ENCODE data around the gene PGAP1. TPM values are rescaled to one million over a fixed set of nuclear protein-coding genes. Genes with fewer than 3 reads are reported as not detected.

The PGAP1 gene
- polyA plus RNA-seq, 1 donor from 2014 or later = 0.56 TPM

DNA sequence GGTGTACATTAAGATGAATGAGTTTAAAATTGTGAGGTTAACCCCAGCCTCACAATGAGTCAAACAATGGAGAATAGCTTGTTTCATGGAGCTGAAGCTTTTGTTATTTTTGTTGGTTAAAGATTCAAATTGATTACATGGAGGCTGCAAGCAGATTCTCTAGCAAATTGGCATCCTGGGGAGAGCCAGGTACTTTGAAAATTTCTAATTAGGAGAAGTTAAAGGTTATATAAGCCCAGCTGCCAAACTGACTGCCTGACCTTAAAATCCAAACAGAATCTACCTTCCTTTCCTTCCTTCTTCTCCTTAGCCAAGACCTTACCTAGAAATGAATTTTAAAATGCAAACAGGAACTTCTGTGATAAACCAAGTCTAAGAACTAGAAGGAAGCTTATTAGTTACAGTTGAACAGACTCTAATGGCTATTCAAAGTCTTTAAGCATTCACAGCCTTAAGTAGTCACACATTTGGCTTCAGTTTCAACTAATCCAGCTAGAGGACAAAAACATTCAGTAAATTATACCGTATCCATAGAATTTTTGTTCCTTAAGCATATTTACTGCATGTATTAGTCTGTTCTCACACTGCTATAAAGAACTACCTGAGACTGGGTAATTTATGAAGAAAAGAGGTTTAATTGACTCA, 31.5 kb upstream of the PGAP1 start:
- Mint-ChIP-seq H3K36me3 (no peaks in the 10 kb centered on the region), H3K4me1 (peaks cover 0 to 2% (median 0%) of the 10 kb centered on the region in 3 donors), H3K4me3 (no peak overlapping the region), H3K9me3 (no peaks in the 10 kb centered on the region), H3K27me3 (no peaks in the 10 kb centered on the region), H3K27ac (no peak overlapping the region)

DNA sequence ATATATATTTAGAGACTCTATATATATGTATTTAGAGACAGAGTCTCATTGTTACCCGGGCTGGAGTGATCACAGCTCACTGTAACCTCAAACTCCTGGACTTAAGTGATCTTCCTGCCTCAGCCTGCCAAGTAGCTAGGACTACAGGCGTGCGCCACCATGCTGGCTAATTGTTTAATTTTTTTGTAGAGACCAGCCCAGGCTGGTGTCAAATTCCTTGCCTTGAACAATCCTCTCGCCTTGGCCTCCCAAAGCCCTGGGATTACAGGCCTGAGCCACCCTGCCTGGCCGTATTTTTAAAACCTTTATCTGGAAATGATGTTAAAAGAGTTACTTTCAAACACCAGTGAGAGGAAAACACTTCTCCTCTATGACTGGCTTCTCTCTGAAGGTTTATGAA, 30.9 kb upstream of the PGAP1 start:
- H3K9me3 Mint-ChIP-seq = no peaks in the 10 kb centered on the region
- H3K27me3 Mint-ChIP-seq = no peaks in the 10 kb centered on the region
- H3K27ac Mint-ChIP-seq = no peak overlapping the region
- no peaks in the 10 kb centered on the region for H3K36me3 Mint-ChIP-seq
- no peak overlapping the region for H3K4me3 Mint-ChIP-seq
- peaks cover 0 to 2% (median 0%) of the 10 kb centered on the region in 3 donors for H3K4me1 Mint-ChIP-seq

DNA sequence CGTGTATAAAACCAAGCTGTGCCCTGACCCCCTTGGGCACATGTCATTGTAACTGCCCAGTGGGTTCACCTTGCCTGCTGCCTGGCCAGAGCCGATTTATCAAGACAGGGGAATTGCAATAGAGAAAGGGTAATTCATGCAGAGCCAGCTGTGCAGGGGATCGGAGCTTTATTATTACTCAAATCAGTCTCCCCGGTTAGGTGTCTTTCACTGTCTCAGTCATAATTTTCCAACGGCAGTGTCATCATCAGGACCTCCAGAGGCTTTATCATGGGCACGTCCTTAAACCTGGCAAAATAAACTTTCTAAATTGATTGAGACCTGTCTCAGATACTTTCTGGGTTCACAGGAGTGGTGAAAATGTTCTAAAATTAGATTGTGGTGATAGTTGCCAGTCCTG, 29.6 kb upstream of the PGAP1 start:
- Mint-ChIP-seq H3K36me3 (no peaks in the 10 kb centered on the region), H3K27ac (no peak overlapping the region), H3K27me3 (peaks cover 4% of the 10 kb centered on the region), H3K9me3 (no peaks in the 10 kb centered on the region), H3K4me3 (no peak overlapping the region), H3K4me1 (no peaks in the 10 kb centered on the region)

DNA sequence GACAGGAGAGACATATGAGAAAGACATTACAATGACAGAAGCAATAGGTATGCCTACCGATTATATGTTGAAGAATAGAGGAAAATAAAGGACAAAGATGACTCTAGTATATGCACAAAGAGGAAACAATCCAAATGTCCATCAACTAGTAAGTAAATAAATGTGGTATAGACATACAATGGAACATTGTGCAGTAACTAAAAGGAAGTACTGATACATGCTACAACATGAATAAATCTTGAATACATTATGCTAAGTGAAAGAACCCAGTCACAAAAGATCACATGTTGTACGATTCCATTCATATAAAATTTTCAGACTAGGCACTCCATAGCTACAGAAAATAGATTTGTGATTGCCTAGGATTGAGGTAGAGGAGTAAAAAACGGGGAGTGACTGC, 28.5 kb upstream of the PGAP1 start:
- Mint-ChIP-seq H3K36me3 (no peaks in the 10 kb centered on the region), H3K4me1 (no peaks in the 10 kb centered on the region), H3K4me3 (no peak overlapping the region), H3K9me3 (no peaks in the 10 kb centered on the region), H3K27me3 (peaks cover 4% of the 10 kb centered on the region), H3K27ac (no peak overlapping the region)

DNA sequence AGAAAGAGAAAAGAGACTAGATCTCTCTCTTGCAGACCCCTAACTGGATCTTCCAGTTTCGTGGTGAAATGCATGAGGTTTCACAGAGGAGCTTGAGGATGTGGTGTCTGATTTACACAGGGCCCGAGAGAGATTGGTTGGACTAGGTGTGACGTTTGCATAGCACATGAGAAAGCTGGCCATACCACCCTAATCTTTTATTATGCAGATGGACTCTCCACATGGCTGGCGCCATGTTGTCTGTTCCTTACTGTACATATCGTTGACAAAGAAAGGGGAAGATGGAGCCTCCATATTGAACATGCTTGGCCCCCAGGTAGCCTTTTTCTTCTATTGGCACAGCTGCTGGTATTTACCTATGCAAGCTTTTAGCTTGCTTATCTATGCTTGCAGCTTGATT, 27.5 kb upstream of the PGAP1 start:
- Mint-ChIP-seq H3K9me3 (no peaks in the 10 kb centered on the region), H3K27me3 (peaks cover 4% of the 10 kb centered on the region), H3K4me3 (no peak overlapping the region), H3K4me1 (no peaks in the 10 kb centered on the region), H3K36me3 (no peaks in the 10 kb centered on the region), H3K27ac (no peak overlapping the region)

DNA sequence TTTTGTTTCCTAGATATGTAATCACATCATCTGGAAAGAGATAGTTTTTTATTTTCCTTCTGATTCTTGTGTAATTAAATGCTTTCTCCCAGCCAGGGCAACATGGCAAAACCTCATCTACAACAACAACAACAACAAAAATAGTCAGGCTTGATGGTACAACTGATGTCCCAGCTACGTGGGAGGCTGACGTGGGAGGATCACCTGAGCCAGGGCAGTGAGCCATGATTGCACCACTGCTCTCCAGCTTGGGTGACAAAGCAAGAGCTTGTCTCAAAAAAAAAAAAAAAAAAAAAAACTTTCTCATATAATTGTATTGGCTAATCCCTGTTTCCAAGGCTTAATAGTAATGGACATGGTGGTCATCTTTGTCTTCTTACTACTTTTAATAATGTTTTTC, 26.4 kb upstream of the PGAP1 start:
- no peak overlapping the region for H3K27ac Mint-ChIP-seq
- no peak overlapping the region for H3K4me3 Mint-ChIP-seq
- H3K4me1 Mint-ChIP-seq = no peaks in the 10 kb centered on the region
- no peaks in the 10 kb centered on the region for H3K9me3 Mint-ChIP-seq
- peaks cover 4% of the 10 kb centered on the region for H3K27me3 Mint-ChIP-seq
- peaks cover 4% of the 10 kb centered on the region for H3K36me3 Mint-ChIP-seq

DNA sequence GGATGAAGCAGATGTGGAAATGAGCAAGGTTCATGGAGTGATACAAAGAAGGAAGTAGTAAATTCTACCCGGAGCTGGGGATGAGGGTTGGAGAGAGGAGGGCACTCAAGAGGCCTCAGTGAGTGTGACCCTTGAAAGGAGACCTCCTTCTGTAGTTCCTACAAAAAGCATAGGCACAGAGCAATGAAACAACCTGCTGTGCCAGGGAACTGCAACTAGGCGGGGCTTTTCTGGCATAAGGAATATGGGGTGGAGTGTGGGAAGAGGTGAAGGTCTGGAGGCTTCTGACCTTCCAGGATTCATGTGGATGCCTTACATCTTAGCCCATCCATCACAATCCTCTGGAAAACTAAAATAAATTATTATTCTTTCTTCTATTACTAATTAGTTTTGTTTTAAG, 25.5 kb upstream of the PGAP1 start:
- H3K9me3 Mint-ChIP-seq = no peaks in the 10 kb centered on the region
- peaks cover 4% of the 10 kb centered on the region for H3K27me3 Mint-ChIP-seq
- peaks cover 4% of the 10 kb centered on the region for H3K36me3 Mint-ChIP-seq
- H3K4me1 Mint-ChIP-seq = no peaks in the 10 kb centered on the region
- H3K4me3 Mint-ChIP-seq = no peak overlapping the region
- H3K27ac Mint-ChIP-seq = no peak overlapping the region

DNA sequence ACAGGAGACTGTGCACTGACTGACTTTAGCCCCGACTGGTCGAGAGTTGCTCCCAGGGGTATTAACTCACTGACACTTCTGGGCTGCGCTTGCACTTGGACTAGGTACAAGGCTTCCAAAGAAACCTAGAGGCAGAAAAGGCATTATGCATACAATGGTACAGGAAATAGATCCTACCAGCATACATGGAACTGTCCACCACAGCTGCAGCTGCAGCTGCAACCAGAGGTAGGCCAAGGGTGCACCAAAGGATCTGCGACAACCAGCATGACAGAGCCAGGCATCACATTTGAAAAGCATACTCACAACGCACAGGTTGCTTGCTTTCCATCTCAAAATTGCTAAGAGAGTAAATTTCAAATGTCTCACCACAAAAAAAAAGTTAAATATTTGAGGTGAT, 22.6 kb upstream of the PGAP1 start:
- H3K27ac Mint-ChIP-seq = no peak overlapping the region

DNA sequence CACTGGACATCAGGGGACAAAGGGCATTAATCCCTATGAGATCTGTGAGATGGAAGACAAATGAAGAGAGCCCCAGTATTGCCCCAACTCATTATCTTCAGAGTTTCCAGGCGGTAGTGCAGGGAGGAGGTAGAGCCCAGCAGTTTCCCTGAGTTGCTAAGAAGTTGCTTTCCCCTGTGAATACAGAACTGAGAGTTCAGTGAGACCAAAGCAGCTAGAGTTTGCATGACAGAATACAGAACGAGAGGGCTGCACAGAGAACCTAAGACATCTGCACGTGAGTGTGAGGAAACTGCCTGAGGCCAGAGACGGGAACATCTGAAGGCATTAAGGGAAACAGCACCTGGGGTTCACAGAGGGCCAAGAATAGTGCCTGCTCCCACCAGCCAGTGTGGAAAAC, 18.1 kb upstream of the PGAP1 start:
- H3K27ac Mint-ChIP-seq = no peak overlapping the region
- H3K4me3 Mint-ChIP-seq = no peak overlapping the region
- H3K36me3 Mint-ChIP-seq = peaks cover 4% of the 10 kb centered on the region
- no peaks in the 10 kb centered on the region for H3K4me1 Mint-ChIP-seq
- H3K9me3 Mint-ChIP-seq = no peaks in the 10 kb centered on the region
- H3K27me3 Mint-ChIP-seq = peaks cover 4% of the 10 kb centered on the region

More for the DNA sequence above, 22.6 kb upstream of the PGAP1 start:
- Mint-ChIP-seq H3K9me3 (no peaks in the 10 kb centered on the region), H3K4me1 (no peaks in the 10 kb centered on the region), H3K27me3 (peaks cover 7% of the 10 kb centered on the region), H3K4me3 (no peak overlapping the region), H3K36me3 (peaks cover 4% of the 10 kb centered on the region)

DNA sequence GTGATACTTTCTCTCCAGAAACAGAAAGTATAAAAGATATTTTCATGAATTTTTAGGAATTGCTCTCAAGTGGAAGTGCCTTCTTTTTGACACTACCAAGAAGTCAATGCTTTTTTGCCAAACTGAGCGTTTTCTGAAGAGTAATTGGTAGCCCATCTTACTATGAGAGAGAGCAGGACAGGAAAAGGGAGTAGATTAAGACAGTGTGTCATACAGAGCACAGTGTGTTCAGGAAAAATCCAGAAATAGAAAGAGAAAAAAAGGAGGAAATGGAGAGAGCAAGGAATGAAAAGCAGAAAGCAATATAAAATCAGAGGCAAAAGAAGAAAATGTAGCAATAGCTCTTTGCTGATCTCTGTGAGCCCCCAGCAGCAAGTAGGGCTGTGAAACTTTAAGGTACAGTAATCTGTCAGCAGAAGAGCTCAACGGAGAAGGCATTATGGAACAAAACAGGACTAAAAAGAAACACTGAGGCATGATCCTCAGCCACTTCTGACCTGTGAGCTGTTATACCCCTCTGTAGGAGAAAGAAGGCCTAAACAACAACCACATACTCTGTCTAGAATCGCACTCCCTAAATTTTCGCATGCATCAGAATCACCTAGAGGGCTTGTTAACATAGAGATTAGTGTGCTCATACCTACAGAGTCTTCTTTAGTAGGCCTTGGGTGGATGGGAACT, 15.0 kb upstream of the PGAP1 start:
- no peak overlapping the region for H3K4me3 Mint-ChIP-seq
- peaks cover 4% of the 10 kb centered on the region for H3K27me3 Mint-ChIP-seq
- H3K4me1 Mint-ChIP-seq = no peaks in the 10 kb centered on the region
- H3K27ac Mint-ChIP-seq = no peak overlapping the region
- no peaks in the 10 kb centered on the region for H3K36me3 Mint-ChIP-seq
- no peaks in the 10 kb centered on the region for H3K9me3 Mint-ChIP-seq

DNA sequence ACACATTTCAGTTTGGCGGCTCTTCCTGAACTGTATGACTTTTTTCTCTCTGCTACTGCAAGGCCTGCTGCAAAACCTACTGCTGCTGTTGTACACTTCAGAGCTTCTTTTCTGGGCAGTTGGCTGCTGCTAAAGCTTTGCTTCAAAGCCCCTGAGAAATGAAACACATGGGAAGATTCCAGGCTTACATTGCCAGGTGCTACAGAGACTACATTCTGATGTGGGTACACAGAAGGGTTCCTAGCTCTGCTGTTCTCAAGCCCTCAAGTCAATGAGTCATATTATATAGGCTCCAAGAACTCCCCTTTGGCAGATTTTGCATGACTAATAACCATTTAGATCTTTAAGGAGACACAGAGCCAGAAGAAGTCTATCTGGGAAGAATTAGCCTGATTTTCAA, 12.9 kb upstream of the PGAP1 start:
- H3K9me3 Mint-ChIP-seq = no peaks in the 10 kb centered on the region
- H3K27ac Mint-ChIP-seq = no peak overlapping the region
- H3K36me3 Mint-ChIP-seq = no peaks in the 10 kb centered on the region
- peaks cover 1% of the 10 kb centered on the region for H3K27me3 Mint-ChIP-seq
- peaks cover 0 to 1% (median under 1%) of the 10 kb centered on the region in 3 donors for H3K4me1 Mint-ChIP-seq
- peak overlapping the region in 1 of 4 donors; percentile 60 for H3K4me3 Mint-ChIP-seq

DNA sequence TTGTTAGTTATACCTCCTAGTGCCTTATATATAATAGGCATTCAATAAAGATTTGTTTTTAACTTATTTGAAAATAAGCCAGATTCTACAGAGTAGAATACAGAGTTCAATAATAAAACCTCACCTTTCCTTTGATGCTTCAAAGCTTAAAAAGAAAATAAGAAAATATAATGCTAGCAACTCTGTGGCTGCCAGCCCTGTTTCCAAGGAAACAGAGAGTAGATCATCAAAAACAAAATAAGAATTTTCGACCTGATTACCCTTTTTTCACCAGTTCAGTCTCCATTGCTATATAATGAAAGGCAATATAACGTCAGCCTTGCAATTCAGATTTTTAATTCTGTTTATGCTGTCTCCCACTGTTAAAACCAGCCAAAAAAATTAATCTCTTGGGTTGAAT, 8.9 kb upstream of the PGAP1 start:
- no peak overlapping the region for H3K27ac Mint-ChIP-seq
- peaks cover 3 to 6% (median 4%) of the 10 kb centered on the region in 3 donors for H3K4me1 Mint-ChIP-seq
- no peaks in the 10 kb centered on the region for H3K27me3 Mint-ChIP-seq
- H3K36me3 Mint-ChIP-seq = no peaks in the 10 kb centered on the region
- H3K4me3 Mint-ChIP-seq = no peak overlapping the region
- H3K9me3 Mint-ChIP-seq = no peaks in the 10 kb centered on the region

DNA sequence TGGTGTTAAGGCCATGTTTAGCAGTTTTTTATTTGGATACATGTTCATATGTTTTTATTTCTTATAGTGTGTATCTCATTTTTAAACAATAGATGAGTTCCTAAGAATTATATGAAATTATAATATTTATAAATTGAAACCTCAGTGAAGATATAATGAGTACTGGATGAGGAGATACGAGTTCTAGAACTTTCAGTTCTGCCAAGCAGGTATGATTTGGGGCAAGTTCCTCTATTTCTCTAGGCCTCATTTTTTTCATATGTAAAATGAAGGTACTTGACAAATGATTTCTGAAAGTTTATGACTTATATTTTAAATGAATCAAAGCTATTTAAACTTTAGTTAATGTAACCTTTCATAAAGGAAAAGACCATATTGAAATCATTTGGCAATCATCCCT, 8.2 kb upstream of the PGAP1 start:
- Mint-ChIP-seq H3K27me3 (no peaks in the 10 kb centered on the region), H3K36me3 (no peaks in the 10 kb centered on the region), H3K27ac (no peak overlapping the region), H3K4me3 (no peak overlapping the region), H3K4me1 (peaks cover 3 to 6% (median 4%) of the 10 kb centered on the region in 3 donors), H3K9me3 (no peaks in the 10 kb centered on the region)

DNA sequence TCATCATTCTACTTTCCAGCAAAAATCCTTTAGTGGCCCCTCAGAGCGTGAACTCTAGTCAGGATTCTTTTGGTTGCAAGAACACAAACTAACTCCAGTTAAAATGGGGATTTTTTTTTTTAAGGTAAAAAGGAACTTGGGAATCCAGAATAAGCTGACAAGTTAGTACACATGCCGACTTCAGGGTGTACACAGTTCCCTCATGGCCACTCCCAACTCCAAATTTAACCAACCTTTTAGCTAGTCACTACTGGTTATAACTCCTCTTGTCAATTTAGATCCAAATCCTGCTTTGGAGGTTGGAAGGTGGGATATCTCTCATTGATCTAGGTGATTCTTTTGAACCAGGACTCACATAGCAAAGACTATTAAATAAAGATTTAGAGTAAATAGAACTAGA, 5.0 kb upstream of the PGAP1 start:
- no peak overlapping the region for H3K27ac Mint-ChIP-seq
- H3K4me1 Mint-ChIP-seq = peaks cover 10 to 13% (median 11%) of the 10 kb centered on the region in 3 donors
- H3K36me3 Mint-ChIP-seq = no peaks in the 10 kb centered on the region
- H3K27me3 Mint-ChIP-seq = no peaks in the 10 kb centered on the region
- no peak overlapping the region for H3K4me3 Mint-ChIP-seq
- no peaks in the 10 kb centered on the region for H3K9me3 Mint-ChIP-seq

DNA sequence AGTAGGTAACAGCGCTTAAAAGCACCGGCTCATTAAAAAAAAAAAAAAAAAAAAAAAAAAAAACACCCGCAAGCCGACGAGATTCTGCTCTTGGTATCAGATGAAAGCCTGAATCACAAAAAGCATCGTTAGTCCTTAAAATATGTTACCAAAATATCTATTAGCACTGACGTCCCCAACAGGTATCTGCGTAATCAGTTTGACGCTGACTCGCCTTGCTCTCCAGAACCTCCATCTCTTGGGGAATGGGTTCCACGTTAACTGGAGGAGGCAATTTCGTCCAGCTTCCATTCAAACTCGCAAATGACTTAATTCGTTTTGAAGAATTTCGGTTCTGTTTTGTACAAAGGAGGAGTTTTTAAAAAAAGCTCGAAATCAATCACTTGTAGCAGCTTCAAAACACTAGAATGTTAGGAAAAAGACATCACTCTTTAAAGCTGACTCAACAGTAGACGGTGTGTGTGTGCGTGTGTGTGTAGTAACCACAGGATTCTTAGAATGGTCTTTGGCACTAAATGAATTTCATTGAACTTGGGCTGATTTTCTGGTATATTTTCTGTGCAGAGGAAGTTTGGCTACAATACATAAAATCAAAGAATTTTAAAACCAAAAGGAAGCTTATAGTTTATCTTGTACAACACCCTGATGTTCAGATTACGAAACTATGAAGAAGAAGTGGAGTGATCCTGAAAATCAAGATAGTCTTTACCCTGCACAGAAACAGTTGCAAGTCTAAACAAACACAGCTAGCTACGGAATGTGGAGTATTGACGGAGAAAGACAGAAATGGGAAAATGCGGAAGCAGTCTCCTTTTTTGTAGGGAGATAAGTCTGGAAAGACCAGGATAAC, 1.1 kb upstream of the PGAP1 start:
- Mint-ChIP-seq H3K36me3 (no peaks in the 10 kb centered on the region), H3K9me3 (no peaks in the 10 kb centered on the region), H3K27ac (peak overlapping the region; percentile 69 to 92 (median 72)), H3K27me3 (no peaks in the 10 kb centered on the region), H3K4me1 (peaks cover 11 to 14% (median 12%) of the 10 kb centered on the region in 3 donors), H3K4me3 (peak overlapping the region; percentile 95 to 96 (median 96))

Data from IgD-negative memory B cell (primary cell).